Stimulated activated CD8-positive, alpha-beta memory T cell treated with anti-CD3 and anti-CD28 coated beads, Interleukin-7, amount 100 ng/mL, for 24 hours (primary cell): Measurements from ENCODE around the gene SHROOM4.

Source experiments
- DNase-seq: peaks from one replicate; pipeline ENCODE4 v3.0.0-alpha.2; 2020; ENCODE audit warnings: low read depth

Gene SHROOM4

DNA sequence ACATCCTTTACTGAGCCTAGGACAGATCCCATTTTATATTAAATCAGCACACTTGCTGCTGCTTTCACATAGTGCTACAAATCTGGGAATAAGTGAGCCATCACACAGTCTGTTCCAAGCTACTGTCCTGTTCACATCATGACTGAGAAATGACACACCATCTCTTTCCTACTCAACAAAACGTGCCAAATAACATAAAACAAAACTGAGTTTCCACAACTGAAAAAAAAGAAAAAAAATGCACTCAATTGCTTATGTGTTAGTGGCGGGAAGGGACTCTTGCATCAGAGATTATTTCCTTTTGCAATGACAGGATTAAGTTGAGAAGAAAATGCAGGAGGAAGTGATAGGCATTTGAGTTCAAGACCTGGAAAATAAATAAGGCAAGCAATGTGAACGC is 109.0 kb downstream of the SHROOM4 start:
- no peak for DNase-seq

DNA sequence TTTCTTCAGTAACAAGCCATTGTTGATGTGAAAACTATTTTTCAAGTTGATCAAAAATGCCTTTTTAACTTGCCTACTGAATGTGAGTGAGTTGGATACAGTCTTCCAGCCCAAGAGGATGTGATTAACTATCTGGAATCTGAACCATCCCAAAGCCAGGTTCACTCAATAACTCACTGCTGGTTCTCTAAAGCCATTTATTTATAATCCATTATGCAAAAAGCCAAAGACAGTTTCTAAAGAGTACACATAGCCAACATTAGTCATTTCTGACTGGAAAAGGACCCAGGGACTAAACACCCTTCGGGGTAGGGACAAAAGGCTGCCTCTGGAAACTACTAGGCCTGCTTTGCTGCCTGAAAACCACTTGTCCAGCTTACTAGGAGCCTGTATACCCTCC is 109.6 kb downstream of the SHROOM4 start:
- DNase-seq, result no peak

DNA sequence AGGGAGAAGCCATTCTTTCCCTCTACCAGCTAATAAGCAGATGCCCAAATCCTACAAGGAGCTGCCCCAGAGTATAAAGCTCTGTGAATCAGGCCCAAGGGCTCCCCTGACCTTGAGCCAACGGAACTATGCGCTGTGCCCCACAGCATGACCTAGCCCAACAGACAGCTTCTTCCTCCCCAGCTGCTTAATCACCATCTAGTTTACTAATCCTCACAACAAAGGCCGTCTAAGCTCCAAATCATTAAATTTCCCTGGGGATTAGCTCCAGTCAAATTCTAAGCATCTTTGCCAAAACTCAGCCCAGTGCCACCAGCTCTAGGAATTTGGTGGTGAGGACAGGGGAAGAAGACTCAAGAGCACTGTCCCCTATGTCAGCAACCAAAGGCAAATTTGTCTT is 113.1 kb downstream of the SHROOM4 start:
- DNase-seq, result no peak

DNA sequence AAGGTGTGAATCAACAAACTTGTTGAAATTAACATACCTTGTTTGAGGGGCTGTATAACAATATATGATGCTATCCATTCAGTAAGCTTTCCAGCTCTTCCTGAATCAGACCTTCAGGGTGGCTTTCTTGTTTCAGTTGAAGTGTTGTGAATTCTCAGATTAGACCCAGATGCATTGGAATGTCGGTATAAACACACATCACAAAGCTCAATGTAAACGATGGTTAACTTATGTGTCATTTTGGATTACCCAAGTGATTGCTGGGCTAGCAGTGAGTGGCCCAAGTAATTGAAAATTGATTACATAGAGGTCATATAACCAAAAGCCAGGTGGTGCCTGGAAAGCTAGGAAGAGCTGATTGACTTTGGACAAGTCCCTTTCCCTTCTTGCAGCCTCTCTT is 115.0 kb downstream of the SHROOM4 start:
- DNase-seq, result no peak

DNA sequence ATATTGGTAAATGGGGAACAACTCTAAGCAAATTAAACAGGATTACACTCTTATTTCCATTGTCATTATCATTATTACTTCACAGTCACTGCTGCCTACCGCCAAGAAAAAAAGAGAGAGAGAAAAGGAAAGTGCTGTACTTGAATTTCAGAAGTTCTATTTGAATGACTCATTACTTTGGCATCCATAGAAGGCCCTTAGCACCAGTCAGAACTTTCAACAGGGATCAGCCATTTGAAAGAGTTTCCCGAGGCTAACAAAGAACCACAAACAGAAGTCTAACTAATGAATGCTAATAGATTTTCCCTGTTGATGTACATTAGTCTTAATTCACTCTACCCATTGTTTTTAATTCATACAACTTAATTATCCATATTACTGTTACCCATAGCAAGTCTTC is 116.3 kb downstream of the SHROOM4 start:
- DNase-seq, result no peak

DNA sequence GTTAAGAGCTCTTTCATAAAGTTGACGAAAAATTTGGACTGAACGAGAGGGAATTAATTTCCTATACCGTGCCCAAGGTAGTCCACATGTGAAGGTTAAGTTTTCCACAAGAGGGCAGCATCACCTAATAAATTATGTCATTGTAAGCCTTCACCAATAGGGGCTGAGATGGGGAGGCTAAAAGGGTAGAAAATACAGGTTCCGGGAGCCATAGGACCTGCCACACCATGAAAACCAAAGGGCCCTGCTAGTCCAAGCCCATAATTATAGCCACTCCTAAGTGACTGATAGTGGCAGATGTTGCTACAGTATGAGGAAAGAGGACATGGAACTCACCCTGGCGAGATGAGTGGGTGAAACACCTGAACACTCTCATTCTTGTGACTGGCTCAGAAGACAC is 122.2 kb downstream of the SHROOM4 start:
- DNase-seq, result no peak

DNA sequence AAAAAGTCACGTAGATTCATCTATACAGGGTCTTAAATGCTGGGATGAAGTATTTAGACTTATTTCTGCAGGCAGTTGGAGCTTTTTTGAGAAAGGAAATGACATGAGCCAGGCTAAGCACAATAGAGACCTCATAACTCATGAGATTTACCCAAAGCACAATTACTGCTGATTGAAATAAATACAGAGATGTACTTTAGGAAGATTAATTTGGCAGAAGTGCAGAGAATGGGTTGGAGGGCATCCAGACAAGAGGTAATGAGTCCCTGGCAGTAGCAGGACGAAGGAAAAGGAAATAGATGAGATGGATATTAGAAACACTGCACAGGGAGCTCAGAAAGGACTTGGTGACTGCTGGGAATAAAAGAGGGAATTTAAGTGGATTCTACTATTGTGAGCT is 129.1 kb downstream of the SHROOM4 start:
- no peak for DNase-seq

DNA sequence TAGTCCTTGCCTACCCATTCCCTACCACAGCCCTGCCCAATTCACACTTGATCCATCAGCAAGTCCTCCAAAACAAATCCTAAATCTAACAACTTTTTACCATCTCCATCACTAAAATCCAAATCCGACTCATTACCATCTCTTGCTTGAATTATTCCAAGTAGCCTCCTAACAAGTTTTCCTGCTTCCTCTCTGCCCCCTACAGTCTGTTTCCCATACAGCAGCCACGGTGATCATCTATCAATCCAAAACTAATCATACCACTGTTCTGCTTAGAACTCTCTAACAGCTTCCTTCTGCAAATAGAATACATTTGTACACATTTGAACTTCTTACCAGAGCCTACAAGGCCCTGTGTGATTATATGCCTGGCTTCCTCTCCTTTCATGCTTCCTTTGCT is 133.0 kb downstream of the SHROOM4 start:
- DNase-seq, result no peak

DNA sequence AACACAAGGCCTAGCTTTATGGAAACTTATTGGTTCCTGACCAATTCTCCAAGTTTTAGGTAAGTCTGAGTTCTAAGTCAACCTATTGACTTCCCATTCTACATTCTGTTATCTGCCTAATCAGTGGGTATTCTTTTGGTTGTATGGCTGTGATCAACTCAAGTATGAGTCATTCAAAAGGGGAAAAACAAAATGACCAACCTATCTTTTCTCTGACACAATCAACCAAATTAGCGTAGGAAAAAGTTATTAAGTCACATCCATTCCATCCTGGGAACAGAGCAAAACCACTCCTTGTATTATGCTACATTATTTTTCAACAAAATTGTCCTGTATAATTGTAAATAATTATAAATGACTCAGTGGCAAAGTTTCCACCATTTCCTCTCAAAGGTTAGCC is 136.2 kb downstream of the SHROOM4 start:
- no peak for DNase-seq

DNA sequence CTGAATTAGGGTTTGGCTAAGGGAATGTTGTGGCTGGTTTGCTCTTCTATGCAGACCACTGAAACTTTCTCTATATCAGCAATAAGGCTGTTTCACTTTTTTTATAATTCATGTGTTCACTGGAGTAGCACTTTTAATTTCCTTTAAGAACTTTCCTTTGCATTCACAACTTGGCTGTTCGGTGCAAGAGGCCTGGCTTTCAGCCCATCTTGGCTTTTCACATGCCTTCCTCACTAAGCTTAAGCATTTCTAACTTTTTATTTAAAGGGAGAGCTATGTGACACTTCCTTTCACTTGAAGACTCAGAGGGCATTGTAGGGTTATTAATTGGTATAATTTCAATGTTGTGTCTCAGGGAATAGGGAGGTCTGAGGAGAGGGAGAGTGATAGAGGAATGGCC is 142.3 kb downstream of the SHROOM4 start:
- DNase-seq, result no peak

DNA sequence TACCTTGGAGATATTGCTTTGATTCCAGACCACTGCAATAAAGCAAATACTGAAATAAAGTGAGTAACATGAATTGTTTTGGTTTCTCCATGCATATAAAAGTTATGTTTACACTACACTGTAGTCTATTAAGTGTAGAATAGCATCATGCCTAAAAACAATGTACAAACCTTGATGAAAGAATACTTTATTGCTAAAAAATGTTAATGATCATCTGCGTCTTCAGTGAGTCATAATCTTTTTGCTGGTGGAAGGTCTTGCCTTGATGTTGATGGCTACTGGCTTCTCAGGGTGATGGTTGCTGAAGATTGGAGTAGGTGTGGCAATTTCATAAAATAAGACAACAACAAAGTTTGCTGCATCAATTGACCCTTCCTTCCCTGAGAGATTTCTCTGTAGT is 145.1 kb downstream of the SHROOM4 start:
- no peak for DNase-seq

DNA sequence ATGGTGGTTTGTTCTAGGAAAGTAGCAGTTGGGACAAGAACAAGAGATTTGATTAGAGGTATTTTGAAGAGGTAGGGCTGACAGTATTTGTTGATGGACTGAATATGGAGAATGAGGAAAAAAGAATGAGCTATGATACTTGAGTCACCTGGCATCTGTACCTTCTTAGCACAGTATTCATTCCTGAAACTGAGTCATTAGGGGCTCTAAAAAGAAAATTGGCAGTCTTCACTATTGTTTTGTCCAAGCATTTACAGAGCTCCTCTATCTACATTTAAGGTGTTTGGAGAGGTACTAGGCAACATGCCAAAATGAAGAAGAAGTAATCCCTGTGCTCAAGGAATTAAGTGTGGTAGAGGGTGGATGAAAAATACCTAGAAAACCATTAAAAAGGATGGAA is 165.8 kb downstream of the SHROOM4 start:
- no peak for DNase-seq

DNA sequence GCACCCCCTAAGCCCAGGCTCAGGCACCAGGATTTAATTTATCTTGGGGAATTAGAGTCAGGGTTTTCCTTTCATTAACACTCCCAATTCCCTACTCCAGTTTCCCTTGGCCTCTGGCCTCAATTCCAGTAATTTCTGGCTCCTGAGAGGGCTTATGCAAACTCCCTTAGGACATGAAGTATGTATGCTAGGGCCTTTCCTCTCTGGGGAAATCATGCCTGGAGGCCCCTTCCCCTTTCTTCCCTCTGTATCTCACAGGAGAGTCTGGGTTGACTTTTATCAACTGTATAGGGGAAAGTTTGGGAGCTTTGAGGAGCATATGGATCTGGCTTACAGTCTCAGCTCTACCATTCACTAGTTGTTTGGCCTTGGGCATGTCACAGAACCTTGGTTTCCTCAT is 169.5 kb downstream of the SHROOM4 start:
- DNase-seq, result no peak

DNA sequence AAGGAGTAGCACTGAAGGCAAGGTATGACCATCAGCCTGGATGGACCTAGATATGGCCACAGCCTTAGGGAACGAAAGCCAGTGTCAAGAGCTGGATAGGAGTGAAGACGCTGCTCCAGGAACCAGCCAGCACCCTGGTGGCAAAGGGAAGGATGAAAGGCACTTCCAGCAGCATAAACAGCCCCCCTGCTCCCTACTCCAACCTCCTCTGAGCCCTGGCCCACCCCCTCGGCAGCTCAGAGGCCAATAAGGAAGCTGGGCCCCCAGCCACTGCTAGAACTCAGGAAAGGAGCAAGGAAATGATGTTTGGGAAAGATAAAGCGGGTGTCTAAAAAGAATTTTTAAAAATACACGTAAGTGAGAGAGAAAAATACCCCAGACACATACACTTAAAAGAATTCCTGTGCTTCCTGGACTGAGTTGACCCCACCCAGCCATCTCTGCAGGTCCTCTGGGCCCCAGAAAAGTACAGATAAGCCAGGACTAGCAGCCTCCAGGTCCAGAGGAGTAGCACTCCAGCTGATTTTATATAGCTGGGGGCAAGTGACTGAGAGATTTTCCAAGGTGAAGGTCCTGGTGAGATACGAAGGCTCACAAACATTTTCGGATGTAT is 170.4 kb downstream of the SHROOM4 start:
- DNase-seq, result no peak

DNA sequence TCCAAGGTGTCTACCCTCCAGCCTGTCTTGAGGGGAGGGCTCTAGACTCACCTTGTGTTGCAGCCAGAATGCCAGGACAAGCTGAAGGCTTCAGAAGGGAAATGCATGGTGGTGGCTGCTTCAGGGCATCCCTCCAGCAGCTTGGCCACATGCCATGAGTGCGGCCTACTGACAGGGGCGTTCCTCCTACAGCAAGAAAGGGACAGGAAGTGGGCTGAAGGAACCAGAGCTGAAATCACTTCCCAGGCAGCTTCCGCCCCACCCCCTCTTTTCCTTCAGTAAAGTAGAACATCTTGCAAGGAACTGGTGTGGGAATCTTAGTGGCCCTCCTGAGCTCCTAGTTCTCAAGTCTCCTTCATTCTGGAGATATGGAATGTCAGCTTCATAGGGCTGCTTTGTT is 175.9 kb downstream of the SHROOM4 start:
- no peak for DNase-seq

DNA sequence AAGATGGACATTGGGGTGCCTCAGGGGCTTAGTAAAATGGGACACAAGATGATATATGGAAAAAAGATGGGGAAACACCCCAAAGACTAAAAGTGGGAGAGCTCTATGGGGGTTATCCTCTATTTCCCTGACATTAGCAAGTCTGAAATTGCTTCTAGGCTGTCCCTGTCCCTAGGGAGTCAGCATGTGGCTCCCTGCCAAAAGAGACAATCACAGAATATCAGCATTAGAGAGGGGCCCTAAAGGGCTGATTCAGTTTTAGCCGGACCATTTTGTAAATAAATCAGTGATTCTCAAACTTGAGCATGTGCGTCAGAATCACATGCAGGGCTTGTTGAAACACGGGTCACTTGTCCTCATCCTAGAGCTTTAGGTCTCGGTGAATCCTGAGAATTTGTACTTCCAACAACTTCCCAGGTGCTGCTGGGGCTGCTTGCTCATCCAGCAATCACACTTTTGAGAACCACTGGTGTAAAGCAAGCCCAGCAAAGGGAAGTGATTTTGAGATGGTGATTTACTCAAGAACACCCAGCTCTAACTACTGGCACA is 178.1 kb downstream of the SHROOM4 start:
- DNase-seq, result no peak

DNA sequence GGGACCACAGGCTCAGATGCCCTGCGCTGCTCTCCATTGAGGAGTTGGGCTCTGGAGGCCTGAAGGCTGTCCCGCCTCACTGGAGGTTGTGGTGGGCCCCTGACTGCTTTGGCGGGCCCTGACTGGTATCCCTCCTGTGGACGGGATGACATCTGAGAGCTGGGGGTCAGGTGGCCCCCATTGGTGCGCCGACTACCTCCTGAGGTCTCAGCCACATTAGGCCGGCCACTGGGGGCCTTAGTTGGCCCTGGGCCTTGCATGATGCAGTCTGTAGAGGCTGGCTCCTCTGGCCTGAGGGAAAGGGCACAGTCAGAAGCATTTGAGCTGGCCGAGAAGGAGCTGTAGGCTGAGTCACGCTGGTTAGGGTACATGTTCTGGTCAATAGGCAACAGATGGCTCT is 178.8 kb downstream of the SHROOM4 start:
- no peak for DNase-seq

DNA sequence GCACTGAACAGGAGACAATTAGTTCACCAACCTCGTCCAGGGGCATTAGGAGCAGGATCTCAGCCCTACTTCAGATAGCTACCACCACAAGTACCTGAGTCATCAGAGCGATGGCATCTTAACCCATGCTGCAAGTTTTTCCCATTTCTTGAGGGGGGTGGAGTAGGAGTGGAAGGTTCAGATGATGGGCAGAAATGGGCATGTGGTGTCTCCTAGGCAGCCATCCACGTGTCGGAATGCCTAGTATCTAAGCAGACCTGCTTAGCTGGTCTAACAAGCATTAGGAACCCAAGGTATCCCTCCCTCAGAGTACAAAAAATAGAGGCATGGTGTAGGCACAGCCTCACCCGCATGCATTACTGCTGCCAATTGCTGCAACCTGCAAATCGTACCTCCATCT is 184.2 kb downstream of the SHROOM4 start:
- DNase-seq, result no peak

DNA sequence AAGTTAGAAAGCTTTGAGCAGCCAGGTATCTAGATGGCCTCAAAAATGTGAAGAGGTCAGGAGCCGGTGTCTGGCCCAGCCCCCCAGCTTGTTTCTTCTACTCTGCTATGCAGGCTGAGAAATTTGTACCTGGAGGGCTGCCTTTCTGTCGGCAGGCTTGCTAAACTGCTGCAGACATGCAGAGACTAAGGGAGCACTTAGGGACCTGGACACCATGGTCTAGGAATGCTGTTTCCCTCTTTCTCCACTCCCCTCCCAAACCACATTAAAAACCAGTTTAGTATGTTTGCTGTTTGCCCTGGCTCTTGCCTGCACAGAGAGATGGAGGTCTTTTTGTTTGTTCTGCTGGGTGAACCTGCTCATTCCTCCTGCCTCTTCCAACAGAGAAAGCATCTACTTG is 186.3 kb downstream of the SHROOM4 start:
- no peak for DNase-seq

DNA sequence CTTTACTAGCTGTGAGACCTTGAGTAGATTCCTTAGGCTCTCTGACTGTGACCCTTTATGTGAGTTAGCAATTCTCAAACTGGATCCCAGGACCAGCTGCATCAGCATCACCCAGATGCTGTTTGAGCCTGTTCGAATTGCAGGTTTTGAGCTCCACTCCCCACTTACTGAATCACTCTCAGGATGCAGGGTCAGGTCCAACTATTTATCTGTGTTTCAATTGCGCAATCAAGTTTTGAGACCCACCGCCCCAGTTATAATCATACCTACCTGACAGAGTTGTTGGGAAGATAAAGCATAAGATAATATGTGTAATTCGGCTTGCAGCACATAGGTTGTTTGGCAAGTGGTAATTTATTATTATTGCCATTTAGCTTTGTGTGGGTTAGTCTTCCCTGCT is 187.6 kb downstream of the SHROOM4 start:
- DNase-seq, result no peak

DNA sequence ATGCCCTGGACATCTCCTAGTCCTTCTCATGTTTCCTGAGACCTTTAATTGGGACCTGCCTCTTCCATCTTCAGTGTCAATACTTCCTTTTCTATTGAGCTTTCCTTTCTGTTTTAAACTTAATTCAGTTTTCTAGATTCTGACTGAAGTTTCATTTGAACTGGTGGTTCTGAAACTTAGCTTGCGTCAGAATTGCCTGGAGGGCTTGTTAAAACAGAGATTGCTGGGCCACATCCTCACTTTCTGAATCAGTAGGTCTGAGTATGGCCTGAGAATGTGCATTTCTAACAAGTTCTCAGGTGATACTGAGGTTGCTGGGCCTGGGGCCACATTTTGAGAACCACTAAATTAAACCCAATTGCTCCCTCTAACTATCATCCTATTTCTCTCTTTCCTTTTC is 191.2 kb downstream of the SHROOM4 start:
- no peak for DNase-seq

DNA sequence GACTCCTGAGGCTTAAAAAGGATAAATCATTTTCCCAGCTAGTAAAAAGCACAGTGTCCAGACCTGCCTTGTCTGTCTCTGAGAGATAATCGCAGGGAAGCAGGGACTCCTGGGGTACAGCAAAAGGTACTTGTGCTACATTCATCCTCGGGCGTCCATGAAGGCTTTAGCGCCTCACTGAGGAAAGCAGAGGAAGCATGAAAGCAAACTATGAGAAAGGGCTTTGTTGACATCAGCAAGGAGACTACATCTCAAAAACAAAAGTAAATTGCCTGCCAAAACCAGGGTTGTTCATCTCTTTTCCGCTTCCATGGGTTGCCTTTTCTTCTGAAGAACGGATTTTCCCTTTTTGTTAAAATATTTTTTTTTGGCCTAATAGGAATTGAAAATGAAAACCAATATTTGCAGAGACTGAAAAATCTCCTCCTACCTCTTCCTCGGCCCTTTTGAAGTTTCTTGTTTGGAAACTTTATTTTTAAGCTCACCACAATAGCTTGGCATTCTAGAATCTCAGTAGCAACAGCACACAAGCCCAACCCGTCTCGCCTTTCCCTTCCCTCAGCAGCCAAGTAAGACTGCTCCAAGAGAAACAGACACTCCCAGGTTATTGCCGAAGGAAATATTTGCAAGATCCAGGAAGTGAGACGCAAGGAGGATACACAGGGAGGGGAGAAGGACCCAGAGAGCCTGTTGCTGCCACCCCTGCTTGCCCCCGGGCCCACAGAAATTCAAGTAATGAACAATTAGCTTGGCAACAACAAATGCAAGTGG is 195.0 kb downstream of the SHROOM4 start:
- no peak for DNase-seq

DNA sequence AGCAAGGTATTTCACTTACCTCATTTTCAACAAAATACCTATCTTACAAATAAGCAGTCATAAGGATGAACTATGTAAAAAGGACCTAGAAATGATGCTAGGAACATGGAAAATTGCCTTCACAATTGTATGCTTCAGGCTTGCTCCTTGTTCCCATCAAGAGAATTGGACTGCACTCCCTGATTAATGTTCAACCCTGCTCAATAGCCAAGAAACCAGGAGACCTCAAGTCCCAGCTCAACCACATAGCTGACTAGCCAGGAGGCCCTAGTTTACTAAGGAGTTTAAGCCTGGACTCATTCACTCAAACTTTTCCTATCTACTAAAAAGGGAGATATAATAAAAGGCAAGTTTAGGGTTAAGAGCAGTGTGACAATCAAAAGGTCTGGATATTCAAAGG is 196.8 kb downstream of the SHROOM4 start:
- DNase-seq, result no peak
